ENCODE results near the gene TMEM213. TPM values are rescaled to one million over a fixed set of nuclear protein-coding genes. Genes with fewer than 3 reads are reported as not detected.

The TMEM213 gene
- total and polyA plus RNA-seq, 9 of the 15 experiments (the other 6 are each of a cell fraction or from before 2014, with no cell fraction given) = not detected

- intact Hi-C loops (cut with micrococcal nuclease) = no loop called here
- Histone ChIP-seq H3K27ac (ENCODE audit: extremely low read depth, low read depth, low read length) (no peak overlapping the region), H3K9me3 (replicated peaks; ENCODE audit: control insufficient read depth, insufficient read depth, low read depth, low read length) (no peaks in the 10 kb centered on the region), H3K4me1 (replicated peaks in 1 of 2; ENCODE audit: control insufficient read depth in 2 of 2, insufficient read depth in 2 of 2, low read length in 2 of 2) (no peaks in the 10 kb centered on the region), H3K79me2 (ENCODE audit: control insufficient read depth, insufficient read depth, low read length) (no peaks in the 10 kb centered on the region), H3K4me3 (no peak overlapping the region), H3K27me3 (ENCODE audit: control insufficient read depth in 2 of 2, insufficient read depth in 2 of 2, low read length in 2 of 2) (peaks cover 2 to 10% of the 10 kb centered on the region in 2 experiments; a peak in 3 of 5 replicates), H2AFZ (ENCODE audit: low read depth, low read length) (no peak overlapping the region), H3K4me2 (ENCODE audit: insufficient read depth, low read length) (no peak overlapping the region), H3K9ac (ENCODE audit: insufficient read depth in 1 of 2, low read depth in 2 of 2, low read length in 2 of 2) (no peak overlapping the region), H3K36me3 (ENCODE audit: control insufficient read depth, insufficient read depth, low read length) (no peaks in the 10 kb centered on the region), H3K9me1 (ENCODE audit: control insufficient read depth, insufficient read depth, low read length) (no peaks in the 10 kb centered on the region), H4K20me1 (replicated peaks; ENCODE audit: control insufficient read depth, insufficient read depth, low read length) (no peaks in the 10 kb centered on the region)
- under 1% methylated on average over 10 of the region's 10 CpGs for WGBS (ENCODE audit: insufficient coverage, low coverage, missing lambda C conversion rate)
- in situ Hi-C loops (cut with MboI) = no loop called here
- ATAC-seq (no peak), DNase-seq (ENCODE audit: extremely low read depth in 1 of 4, low spot score in 3 of 4) (no peak), FAIRE-seq (no peak)
- no TSS peak for BruUV-seq (replicated peaks)
- CTCF ChIA-PET (ENCODE audit: low intra/inter-chr PET ratio) = no interaction called here
- POLR2A ChIA-PET = no interaction called here
- no peak for TF ChIP-seq GATAD2A (IDR thresholded peaks at IDR 0.05)
- TF ChIP-seq RBM15 (IDR thresholded peaks at IDR 0.05; ENCODE audit: insufficient read depth, low read length) = no peak
- TF ChIP-seq ELF2 (CRISPR knock-in tag; IDR thresholded peaks at IDR 0.05) = no peak
- TF ChIP-seq ZNF398 (CRISPR knock-in tag; IDR thresholded peaks at IDR 0.05) = no peak
- TF ChIP-seq PRPF4 (IDR thresholded peaks at IDR 0.05; ENCODE audit: insufficient read depth, low read depth, low read length, poor library complexity, severe bottlenecking) = no peak
- no peak for TF ChIP-seq CC2D1A (IDR thresholded peaks at IDR 0.05)
- TF ChIP-seq, protein P1, sequence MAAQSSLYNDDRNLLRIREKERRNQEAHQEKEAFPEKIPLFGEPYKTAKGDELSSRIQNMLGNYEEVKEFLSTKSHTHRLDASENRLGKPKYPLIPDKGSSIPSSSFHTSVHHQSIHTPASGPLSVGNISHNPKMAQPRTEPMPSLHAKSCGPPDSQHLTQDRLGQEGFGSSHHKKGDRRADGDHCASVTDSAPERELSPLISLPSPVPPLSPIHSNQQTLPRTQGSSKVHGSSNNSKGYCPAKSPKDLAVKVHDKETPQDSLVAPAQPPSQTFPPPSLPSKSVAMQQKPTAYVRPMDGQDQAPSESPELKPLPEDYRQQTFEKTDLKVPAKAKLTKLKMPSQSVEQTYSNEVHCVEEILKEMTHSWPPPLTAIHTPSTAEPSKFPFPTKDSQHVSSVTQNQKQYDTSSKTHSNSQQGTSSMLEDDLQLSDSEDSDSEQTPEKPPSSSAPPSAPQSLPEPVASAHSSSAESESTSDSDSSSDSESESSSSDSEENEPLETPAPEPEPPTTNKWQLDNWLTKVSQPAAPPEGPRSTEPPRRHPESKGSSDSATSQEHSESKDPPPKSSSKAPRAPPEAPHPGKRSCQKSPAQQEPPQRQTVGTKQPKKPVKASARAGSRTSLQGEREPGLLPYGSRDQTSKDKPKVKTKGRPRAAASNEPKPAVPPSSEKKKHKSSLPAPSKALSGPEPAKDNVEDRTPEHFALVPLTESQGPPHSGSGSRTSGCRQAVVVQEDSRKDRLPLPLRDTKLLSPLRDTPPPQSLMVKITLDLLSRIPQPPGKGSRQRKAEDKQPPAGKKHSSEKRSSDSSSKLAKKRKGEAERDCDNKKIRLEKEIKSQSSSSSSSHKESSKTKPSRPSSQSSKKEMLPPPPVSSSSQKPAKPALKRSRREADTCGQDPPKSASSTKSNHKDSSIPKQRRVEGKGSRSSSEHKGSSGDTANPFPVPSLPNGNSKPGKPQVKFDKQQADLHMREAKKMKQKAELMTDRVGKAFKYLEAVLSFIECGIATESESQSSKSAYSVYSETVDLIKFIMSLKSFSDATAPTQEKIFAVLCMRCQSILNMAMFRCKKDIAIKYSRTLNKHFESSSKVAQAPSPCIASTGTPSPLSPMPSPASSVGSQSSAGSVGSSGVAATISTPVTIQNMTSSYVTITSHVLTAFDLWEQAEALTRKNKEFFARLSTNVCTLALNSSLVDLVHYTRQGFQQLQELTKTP (IDR thresholded peaks at IDR 0.05; ENCODE audit: low read depth in 1 of 2, partially characterized antibody in 2 of 2) = no peak
- TF ChIP-seq ZHX1 (conservative IDR thresholded peaks at IDR 0.05; ENCODE audit: low read length) = no peak
Measured at GRCh38 chr7:138785587-138786437, 12.0 kb upstream of the TMEM213 start.
